ENCODE data around the gene WNT7A. TPM values are rescaled to one million over a fixed set of nuclear protein-coding genes. Genes with fewer than 3 reads are reported as not detected.

Gene WNT7A
- total RNA-seq, 1 donor from 2014 or later, result not detected

DNA sequence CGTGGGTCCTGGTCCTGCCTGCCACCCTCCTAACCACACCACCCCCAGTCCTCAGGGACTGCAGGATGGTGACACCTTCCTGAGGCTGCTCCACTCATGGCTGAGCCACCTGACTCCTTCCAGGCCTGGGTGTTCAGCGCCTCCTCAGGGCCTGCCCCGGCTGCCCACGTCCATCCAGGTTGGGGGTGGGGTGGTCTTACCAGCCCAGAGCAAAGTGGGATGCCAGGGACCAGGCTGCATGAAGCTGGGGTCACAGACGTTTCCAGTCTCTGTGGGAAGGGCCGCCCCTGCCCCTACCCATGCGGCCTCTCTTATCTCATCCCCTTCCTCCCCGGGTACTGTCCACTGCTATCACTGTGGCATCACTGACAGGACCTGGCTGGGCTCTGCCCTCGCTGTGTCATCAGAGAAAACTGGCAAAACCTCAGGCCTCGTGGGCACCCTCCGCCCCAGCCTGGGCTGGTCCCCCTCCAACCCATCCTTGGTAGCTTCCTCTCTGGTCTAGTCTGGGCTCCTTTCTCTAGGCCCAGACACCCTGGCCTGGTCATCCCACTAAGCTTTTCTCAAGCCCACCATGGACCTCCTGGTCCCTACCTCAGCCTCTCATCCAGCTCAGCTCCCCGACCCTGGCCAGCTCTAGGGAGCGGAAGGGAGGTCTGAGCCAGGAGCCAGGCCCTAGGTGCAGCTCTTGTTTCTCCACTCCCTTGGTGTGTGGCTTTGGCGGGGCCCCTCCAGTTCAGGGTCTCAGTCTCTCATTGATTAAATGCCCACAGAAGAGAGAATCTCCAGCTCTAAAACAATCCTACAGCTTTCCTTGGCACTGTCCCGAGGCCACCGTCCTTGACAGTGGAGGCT is 32.9 kb downstream of the WNT7A start:
- H3K4me3 Mint-ChIP-seq (ENCODE audit: unreplicated experiment), result no peak overlapping the region
- peaks cover 6% of the 10 kb centered on the region for H3K27me3 Mint-ChIP-seq (ENCODE audit: unreplicated experiment)
- no peak overlapping the region for H3K27ac Mint-ChIP-seq (ENCODE audit: unreplicated experiment)
- TF ChIP-seq CTCF (IDR thresholded peaks at IDR 0.05; ENCODE audit: unreplicated experiment), result no peak
- peaks cover 6% of the 10 kb centered on the region for H3K9me3 Mint-ChIP-seq (ENCODE audit: unreplicated experiment)
- H3K36me3 Mint-ChIP-seq (ENCODE audit: low read depth, unreplicated experiment), result no peaks in the 10 kb centered on the region
- H3K4me1 Mint-ChIP-seq (ENCODE audit: unreplicated experiment), result peaks cover 4% of the 10 kb centered on the region
- no peak for DNase-seq (ENCODE audit: low spot score)

GRCh38 chr3:13846238-13846637 is 33.6 kb downstream of the WNT7A start:
- Mint-ChIP-seq H3K36me3 (ENCODE audit: low read depth, unreplicated experiment) (no peaks in the 10 kb centered on the region), H3K27ac (ENCODE audit: unreplicated experiment) (no peak overlapping the region), H3K27me3 (ENCODE audit: unreplicated experiment) (peaks cover 4% of the 10 kb centered on the region), H3K9me3 (ENCODE audit: unreplicated experiment) (peaks cover 2% of the 10 kb centered on the region), H3K4me3 (ENCODE audit: unreplicated experiment) (no peak overlapping the region), H3K4me1 (ENCODE audit: unreplicated experiment) (peaks cover 1% of the 10 kb centered on the region)
- no peak for DNase-seq (ENCODE audit: low spot score)
- TF ChIP-seq CTCF (IDR thresholded peaks at IDR 0.05; ENCODE audit: unreplicated experiment), result no peak

DNA sequence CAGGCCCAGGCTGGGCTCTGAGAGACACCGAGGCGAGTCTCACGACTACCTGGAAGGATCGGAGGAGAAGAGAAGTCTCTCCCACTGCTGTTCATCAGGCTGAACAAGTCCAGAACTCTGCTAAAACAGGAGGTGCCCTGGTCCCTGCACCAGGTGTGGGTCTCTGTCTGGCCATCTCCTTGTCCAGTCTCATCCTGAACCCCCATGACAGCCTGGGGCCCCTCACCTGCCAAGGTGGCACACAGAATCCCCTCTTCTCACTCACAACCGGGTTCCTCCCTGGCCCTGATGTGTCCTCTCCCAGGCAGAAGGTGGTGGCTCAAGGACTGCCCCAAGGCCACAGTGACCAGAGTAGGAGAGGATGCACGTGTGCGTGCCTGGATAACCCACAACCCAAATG is 34.1 kb downstream of the WNT7A start:
- DNase-seq (ENCODE audit: low spot score), result no peak
- Mint-ChIP-seq H3K27ac (ENCODE audit: unreplicated experiment) (no peak overlapping the region), H3K36me3 (ENCODE audit: low read depth, unreplicated experiment) (no peaks in the 10 kb centered on the region), H3K9me3 (ENCODE audit: unreplicated experiment) (no peaks in the 10 kb centered on the region), H3K4me1 (ENCODE audit: unreplicated experiment) (no peaks in the 10 kb centered on the region), H3K4me3 (ENCODE audit: unreplicated experiment) (no peak overlapping the region), H3K27me3 (ENCODE audit: unreplicated experiment) (peaks cover 4% of the 10 kb centered on the region)
- TF ChIP-seq CTCF (IDR thresholded peaks at IDR 0.05; ENCODE audit: unreplicated experiment), result no peak

DNA sequence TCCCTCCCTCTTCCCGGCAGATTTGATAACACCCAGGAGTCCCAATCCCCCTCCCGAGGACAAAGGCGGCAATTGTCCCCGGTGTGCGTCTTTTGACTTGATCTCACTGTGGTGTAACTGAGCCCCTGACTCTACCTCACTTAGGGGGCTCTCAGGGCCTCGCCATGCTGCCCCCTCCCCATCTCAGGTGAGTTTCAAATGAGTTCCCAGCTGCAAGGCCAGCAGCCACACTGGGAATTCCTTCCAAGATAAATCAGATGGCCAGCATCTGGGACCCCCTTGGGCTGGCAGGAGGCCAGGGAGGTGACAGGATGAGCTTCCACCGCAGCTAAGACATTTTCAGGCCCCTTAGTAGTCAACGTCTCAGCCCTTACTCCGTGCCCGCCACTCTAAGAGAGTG is 35.0 kb downstream of the WNT7A start:
- Mint-ChIP-seq H3K36me3 (ENCODE audit: low read depth, unreplicated experiment) (no peaks in the 10 kb centered on the region), H3K27me3 (ENCODE audit: unreplicated experiment) (peaks cover 4% of the 10 kb centered on the region), H3K9me3 (ENCODE audit: unreplicated experiment) (no peaks in the 10 kb centered on the region), H3K4me3 (ENCODE audit: unreplicated experiment) (no peak overlapping the region), H3K4me1 (ENCODE audit: unreplicated experiment) (no peaks in the 10 kb centered on the region), H3K27ac (ENCODE audit: unreplicated experiment) (no peak overlapping the region)
- no peak for DNase-seq (ENCODE audit: low spot score)
- no peak for TF ChIP-seq CTCF (IDR thresholded peaks at IDR 0.05; ENCODE audit: unreplicated experiment)

- no peak for DNase-seq (ENCODE audit: low spot score)
- no peak for TF ChIP-seq CTCF (IDR thresholded peaks at IDR 0.05; ENCODE audit: unreplicated experiment)
- Mint-ChIP-seq H3K9me3 (ENCODE audit: unreplicated experiment) (no peaks in the 10 kb centered on the region), H3K4me3 (ENCODE audit: unreplicated experiment) (no peak overlapping the region), H3K36me3 (ENCODE audit: low read depth, unreplicated experiment) (no peaks in the 10 kb centered on the region), H3K4me1 (ENCODE audit: unreplicated experiment) (no peaks in the 10 kb centered on the region), H3K27me3 (ENCODE audit: unreplicated experiment) (peaks cover 4% of the 10 kb centered on the region), H3K27ac (ENCODE audit: unreplicated experiment) (no peak overlapping the region)
These were observed 35.6 kb downstream of the WNT7A start for GRCh38 chr3:13844286-13844685.

Data from endothelial cell (in vitro differentiated cells).